Cardiac septum (tissue), 1 donor: Measurements from ENCODE around the gene GPLD1. TPM values are rescaled to one million over a fixed set of nuclear protein-coding genes. Genes with fewer than 3 reads are reported as not detected.
"Not testable (repeated sequence)": the region's sequence is repeated elsewhere in the genome, so short reads cannot be mapped to it uniquely, and the experiment has no call there.

Experiments
- DNase-seq: peaks from one replicate; pipeline ENCODE4 v3.0.0-alpha.2; 2020; ENCODE audit warnings: low spot score
- intact Hi-C: fragments of 100-400 bp; cut with DNase I; formaldehyde crosslinking; loops from one replicate; pipeline ENCODE4 v1.14.0; 2022
- total RNA-seq: library from RNA; stranded (reverse); fragmentation: NEBNext Ultra II Directional; extraction: Animal tissue kit (Norgen Biotek cat#: 25700); gene quantifications from one replicate; pipeline ENCODE4 v1.2.1, GENCODE V29; 2021
- donor health status: DM: no; HTN: no; CAD: no.

Gene GPLD1
- total RNA-seq, 1 donor from 2014 or later, result 0.81 TPM

DNA sequence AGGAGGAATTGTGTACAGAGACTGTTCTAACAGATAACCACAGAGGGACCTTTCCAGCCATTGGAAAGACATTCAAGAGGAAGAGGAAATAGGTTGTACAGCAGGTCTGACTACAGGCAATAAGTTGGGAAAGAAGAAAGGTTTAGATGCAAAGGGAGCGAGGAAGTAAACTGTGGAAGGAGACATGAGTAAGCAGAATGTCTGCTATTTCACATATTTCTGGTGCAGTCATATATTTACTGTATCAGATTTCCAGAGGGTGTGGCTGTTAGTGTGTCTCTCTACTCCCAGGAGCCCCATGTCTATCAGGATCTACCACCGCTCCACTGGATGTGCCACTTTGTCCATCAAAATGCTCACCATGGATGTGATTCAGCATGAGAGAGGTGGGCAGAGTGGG lies 60.8 kb downstream of the GPLD1 start:
- intact Hi-C loops, result no loop called here
- DNase-seq, result no peak

DNA sequence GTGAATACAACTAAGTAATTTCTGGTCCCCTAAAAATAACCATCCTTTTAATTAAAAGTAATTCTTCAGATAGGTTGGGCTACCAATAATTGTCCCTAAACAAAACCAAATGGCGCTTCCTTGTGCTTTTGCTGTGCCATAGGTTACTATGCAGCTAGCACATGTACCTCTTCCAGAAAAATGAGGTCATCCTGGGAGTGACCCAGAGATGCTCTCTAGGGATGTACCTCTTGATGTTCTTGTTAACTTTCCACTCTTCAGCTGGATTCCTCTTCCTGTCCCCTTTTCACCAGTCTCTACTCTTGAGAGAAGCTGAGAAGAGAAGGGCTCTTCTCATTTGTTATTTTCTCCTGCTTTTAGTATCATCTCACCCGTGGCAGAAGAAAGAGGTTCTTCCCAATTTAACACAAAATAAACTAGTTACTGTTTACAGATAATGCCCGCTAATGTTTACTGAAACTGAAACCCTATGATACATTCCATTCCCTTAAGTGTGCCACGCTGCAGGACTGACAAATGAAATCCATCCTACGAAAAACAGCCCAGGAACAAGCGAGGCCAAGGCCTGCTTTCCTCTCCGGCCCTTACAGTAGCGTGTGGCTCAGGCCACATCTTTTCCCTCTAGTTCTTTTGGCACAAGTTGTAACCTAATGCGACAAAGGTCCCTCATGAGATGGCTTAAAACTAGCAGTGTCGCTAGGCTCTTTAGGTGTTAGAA lies 62.5 kb downstream of the GPLD1 start:
- no peak for DNase-seq
- intact Hi-C loops, result no loop called here

DNA sequence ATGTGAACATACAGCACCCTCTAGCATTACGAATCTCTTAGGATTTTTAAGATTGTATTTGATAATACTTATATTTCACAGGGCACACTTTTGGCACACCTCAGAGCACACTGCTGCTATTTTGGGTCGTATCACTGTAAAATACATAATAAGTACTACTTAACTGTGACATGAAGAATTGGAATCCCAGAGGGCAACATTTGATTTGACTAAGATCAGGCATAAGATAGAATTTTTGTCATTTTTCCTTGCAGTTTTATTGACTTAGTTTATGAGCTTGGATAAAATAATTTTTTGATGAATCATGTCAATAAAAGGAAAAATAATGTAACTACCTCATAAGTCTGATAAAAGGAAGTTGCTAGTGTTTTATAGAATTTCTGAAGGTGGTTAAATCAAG lies 64.3 kb downstream of the GPLD1 start:
- intact Hi-C loops, result no loop called here
- no peak for DNase-seq

DNA sequence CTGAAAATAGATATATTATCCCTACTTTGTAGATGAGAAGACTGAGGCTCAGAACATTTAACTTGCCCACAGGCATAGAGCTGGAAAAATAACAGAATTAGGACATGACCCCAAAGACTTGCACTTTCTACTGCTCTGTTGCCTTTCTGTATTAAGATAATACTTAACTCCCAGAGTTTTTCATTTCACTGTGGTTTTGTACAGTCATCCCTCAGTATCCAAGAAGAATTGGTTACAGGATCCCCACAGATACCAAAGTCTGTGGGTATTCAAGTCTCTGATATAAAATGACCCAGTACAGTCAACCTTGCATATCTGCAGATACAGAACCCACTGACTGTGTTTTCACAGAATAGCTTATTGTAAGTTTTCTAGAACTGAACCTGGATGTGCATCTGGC lies 69.9 kb downstream of the GPLD1 start:
- no peak for DNase-seq
- intact Hi-C loops, result no loop called here

DNA sequence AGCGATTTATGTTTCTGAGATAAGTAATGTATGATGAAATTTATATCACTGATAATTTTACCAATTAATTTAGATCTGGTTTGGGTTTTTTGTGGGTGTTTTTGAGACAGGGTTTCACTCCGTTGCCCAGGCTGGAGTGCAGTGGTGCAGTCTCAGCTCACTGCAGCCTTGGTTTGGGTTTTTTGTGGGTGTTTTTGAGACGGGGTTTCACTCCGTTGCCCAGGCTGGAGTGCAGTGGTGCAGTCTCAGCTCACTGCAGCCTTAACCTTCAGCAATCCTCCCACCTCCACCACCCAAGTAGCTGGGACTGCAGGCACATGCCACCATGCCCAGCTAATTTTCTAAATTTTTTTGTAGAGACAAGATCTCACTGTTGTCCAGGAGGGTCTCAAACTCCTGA lies 73.6 kb downstream of the GPLD1 start:
- DNase-seq, result no peak
- intact Hi-C loops, result no loop called here

DNA sequence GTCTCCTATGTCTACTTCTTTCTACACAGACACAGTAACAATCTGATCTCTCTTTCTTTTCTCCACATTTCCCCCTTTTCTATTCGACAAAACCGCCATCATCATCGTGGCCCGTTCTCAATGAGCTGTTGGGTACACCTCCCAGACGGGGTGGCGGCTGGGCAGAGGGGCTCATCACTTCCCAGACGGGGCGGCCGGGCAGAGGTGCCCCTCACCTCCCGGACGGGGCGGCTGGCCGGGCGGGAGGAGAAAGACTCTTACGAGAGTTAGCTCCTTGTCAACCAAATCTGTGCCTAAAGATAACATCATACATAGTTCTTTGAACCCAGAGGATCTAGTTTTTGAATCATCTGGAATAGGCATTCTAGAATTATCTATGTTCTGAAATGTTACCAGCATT lies 74.8 kb downstream of the GPLD1 start:
- DNase-seq, intact Hi-C loops: not testable (repeated sequence)

DNA sequence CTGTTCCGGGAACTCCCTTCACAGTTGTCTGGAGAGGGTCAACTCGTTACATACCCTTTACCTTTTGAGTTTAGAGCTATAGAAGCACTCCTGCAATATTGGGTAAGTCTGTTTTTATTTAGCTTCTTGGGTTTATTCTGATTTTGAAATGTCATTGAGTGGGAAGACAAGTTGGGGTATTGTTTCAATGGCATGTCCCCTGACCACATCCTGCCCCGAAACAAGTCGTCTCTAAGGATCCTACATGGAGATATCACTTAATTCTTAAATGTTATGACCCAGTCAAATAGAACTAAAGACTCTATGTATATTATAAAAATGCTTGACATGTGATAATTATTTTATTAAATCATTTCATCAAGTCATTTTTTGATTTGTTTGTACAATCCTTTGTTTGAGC lies 77.1 kb downstream of the GPLD1 start:
- intact Hi-C loops, result no loop called here
- DNase-seq, result no peak

DNA sequence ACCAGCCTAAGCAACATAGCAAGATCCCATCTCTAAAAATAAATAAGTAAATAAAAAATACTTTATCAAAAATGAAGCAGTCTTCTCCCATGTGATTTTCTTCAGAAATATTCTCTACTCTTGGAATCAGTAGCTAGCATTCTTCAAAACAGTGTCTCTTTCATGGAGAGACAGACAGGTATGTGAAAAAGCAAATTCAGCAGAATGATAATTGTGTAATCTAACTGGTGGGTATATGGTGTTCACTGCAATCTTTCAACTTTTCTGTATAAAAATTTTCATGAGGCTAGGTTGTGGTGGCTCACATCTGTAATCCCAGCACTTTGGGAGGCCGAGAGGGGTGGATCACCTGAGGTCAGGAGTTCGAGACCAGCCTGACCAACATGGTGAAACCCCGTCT lies 78.8 kb downstream of the GPLD1 start:
- no peak for DNase-seq
- intact Hi-C loops, result no loop called here

DNA sequence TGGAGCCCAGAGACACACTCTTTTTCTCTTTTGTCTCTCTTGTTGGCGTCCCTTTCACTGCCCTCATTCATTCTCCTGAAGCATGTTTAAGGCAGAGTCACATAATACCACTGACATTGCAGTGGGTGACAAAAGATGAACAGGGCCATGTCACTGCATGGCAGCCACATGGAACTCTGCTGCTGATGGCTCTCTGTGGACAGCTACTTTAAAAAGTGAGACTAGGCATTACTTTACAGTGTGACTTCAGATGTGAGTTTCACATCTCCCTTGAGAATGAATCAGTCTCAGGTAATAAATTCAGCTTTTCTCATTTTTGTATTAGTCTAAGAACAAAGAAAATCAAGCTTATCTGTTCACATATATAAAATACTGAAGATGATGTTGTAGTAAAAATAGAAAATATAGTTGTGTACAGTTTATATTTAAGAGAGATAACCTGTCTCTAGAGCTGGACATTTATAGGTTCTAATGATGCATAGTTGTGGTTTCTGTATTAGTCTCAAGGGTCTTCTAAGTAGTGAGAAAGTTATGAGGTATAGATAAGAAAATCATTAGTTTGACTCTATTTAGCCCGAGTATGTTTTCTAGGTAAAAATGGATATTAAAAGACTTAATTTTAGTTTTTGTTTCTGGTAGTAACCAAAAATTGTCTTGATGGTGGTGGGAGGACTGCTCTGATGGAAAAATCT lies 80.5 kb downstream of the GPLD1 start:
- DNase-seq, result no peak
- intact Hi-C loops, result no loop called here

DNA sequence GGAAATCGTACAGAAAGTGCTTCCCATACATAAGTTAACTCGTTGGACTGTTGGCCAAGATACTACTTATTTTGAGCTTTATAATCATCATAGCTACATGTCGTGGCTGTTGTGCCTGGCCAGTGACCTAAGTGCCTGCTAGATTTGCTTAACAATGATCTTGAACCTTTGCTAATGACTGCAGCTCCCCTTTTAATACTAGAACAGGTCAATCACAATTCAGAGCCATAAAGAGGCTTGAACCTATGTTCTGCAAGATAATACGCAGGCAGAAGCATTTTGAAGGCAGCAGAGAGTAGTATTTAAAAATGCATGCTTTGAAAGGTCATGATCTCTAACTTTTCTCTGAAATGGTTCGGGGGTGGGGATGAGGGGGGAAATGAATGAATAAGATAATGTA lies 84.1 kb downstream of the GPLD1 start:
- DNase-seq, result no peak
- intact Hi-C loops, result no loop called here

DNA sequence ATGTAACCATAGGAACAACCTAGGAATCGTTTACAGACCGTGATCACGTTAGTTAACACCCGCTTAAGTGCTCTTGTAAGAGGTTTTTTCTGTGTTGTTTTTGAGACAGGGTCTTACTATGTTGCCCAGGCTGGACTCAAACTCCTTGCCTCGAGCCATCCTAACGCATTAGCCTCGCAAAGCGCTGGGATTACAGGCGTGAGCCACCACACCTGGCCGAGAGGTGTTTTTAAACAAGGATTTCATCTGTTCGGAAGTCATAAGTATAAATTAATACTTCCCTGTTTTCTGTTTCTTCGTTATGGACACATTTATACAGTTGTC lies 85.9 kb downstream of the GPLD1 start:
- intact Hi-C loops, result no loop called here
- no peak for DNase-seq

DNA sequence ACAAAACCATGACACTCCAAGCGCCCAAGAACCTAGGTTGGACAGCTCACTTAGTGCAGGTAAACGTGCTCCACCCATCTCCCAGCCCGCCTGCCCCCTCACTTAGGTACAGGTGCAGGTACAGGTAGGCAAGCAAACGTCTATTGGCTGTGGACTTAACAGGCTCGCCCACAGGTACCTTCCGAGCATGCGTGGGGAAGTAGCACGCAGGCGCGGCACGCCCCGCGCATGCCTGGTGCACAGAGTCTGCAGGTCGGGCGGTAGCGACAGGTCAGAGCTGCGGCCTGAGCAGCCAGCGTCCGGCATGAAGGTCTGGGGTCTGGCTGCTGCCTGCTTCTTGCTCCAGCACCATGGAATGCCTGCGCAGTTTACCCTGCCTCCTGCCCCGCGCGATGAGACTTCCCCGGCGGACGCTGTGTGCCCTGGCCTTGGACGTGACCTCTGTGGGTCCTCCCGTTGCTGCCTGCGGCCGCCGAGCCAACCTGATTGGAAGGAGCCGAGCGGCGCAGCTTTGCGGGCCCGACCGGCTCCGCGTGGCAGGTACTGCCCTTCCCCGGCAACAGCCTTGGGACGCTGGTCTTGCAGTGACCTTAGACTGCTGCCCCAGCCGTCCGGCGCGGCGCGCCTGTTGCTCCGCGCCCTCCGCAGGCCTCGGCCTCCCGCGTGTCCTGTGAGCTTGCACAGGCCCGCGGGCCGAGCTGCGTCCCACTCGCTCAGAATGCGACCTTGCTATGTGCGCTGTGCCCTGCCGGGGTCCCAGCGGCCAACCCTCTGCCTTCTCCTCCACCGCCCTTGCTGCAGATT lies 86.5 kb downstream of the GPLD1 start, which contains the start of gene MRS2:
Gene MRS2, plus strand, starts transcription at position 240 of the 804 bp plus-strand sequence. Its CDS starts 111 bp downstream, at position 351.
- peak; percentile 95 for DNase-seq
- intact Hi-C loops, result no loop called here

DNA sequence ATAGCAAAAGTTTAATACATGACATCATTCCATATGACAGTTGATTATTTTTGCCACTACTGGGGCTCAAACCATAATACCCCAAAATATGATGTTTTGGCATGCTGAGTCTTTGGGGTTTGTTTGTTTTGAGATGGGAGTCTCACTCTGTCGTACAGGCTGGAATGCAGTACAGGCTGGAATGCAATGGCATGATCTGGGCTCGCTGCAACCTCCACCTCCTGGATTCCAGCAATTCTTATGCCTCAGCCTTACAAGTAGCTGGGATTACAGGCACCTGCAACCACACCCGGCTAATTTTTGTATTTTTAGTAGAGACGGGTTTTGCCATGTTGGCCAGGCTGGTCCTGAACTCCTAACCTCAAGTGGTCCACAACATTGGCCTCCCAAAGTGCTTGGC lies 87.9 kb downstream of the GPLD1 start:
- DNase-seq, result no peak
- intact Hi-C loops, result no loop called here

DNA sequence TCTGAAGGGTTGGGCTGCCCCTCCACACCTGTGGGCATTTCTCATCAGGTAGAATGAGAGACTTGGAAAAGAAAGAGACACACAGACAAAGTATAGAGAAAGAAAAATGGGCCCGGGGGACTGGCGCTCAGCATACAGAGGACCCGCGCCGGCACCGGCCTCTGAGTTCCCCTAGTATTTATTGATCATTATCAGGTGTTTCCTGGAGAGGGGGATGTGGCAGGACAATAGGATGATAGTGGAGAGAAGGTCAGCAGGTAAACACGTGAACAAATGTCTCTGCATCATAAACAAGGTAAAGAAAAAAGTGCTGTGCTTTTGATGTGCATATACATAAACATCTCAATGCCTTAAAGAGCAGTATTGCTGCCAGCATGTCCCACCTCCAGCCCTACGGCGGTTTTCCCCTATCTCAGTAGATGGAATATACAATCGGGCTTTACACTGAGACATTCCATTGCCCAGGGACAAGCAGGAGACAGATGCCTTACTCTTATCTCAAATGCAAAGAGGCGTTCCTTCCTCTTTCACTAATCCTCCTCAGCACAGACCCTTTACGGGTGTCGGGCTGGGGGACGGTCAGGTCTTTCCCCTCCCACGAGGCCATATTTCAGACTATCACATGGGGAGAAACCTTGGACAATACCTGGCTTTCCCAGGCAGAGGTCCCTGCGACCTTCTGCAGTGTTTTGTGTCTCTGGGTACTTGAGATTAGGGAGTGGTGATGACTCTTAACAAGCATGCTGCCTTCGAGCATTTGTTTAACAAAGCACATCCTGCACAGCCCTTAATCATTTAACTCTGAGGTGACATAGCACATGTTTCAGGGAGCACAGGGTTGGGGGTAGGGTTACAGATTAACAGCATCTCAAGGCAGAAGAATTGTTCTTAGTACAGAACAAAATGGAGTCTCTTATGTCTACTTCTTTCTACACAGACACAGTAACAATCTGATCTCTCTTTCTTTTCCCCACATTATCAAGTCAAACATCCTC lies 89.0 kb downstream of the GPLD1 start:
- intact Hi-C loops, DNase-seq: not testable (repeated sequence)

DNA sequence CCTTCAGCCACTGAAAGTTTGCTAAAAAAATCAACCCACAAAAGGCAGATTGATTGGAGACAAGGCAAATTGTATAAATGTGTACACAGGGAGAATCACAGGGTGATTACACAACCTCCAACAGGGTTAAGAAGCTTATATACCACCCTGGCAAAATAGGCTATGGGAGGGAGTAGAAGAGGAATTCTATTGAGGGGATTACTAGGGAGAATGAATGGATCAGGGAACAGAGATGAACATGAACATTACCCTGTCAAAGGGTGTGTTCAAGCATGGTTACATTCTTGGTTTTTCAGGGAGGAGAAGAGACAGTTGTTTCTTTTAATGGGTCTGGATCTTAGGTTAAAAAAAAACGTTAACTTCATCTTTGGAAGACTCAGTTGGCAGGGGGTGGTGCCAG lies 91.7 kb downstream of the GPLD1 start:
- no peak for DNase-seq
- intact Hi-C loops, result no loop called here

DNA sequence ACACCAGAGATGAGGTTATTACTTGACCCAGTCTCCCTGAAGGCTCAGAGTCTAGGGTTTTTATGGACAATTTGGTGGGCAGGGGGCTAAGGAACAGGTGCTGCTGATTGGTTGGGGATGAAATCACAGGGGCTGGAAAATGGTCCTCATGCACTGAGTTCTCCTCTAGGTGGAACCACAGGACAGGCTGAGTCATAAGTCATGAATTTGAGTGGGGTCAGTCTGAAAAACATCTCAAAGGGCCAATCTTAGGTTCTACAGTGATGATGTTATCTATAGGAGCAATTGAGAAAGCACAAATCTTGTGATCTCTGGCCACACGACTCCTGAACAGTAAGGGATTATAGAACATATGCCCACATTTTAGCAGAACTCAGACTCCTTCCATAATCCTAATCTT lies 92.6 kb downstream of the GPLD1 start:
- no peak for DNase-seq
- intact Hi-C loops, result no loop called here

DNA sequence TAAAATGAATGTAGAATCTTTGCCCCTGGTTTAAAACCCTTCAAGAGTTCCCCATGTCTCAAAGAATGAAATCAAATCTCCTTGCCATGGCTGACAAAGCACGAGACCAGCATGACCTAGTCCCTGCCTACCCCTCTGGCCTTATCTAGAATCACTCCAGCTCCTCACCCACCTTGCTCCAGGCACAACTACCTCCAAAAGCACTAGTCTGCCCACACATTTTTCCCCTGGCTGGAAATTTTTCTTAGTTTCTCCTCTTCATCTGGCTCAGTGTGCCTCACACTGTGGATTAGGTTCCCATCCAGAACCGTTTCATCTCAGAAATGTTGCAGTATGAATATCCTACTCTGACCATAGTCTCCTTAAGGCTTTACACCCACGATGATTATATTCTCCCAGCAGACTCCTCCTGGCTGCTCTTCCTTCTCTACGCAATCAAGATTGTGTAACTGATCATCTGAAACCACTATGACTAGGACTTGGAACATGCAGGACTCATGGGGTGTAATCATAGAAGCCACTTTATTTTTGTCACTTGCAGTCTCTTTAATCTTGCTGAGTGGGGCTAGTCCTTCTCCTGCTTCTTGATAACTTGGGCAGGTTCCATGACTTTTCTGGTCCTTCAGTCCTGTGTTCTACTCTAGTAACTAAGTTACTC lies 94.5 kb downstream of the GPLD1 start:
- intact Hi-C loops, result no loop called here
- DNase-seq, result no peak

DNA sequence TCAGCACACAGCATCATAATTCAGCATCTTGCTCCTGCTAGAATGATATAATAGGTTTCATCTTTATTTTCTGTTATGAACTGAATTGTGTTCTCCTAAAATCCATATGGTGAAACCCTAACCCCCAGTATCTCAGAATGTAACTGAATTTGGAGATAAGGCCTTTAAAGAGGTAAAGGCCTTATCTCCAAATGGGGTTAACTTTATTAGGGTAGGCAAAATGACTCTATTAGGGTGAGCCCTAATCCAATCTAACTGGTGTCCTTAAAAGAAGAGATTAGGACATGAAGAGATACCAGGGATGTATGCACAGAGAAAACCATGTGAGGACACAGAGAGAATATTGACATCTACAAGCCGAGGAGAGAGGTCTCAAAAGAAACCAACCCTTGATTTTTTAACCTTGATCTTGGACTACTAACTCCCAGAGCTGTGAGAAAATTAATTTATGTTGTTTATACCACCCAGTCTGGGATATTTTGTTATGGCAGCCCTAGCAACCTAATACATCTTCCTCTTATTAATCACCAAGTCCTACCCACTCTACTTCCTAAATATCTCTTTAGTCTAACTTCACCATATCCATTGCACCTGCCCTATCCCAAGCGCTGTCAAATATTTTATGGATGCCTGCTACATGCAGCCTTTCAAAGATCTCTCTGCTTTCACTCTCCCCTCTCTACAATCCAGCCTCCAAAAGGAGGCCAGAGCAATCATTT lies 95.2 kb downstream of the GPLD1 start:
- DNase-seq, result no peak
- intact Hi-C loops, result no loop called here
